Adipocyte (in vitro differentiated cells): ENCODE results near the gene P3H1.
A peak's percentile ranks its signal among the peaks of the same experiment; 100 is the strongest.

Source experiments
- DNase-seq: peaks from one replicate; pipeline ENCODE4 v3.0.0-alpha.2; 2015; ENCODE audit warnings: low read depth
- H3K27me3 ChIP-seq: replicated peaks from 2 replicates; pipeline ENCODE4 v1.7.0; 2013; ENCODE audit warnings: mild to moderate bottlenecking, low read length, moderate library complexity; ENCODE audit not compliant: control insufficient read depth, insufficient read depth
- H3K36me3 ChIP-seq: 2 replicates; pipeline ENCODE4 v1.7.0; 2013; ENCODE audit warnings: low read length, mild to moderate bottlenecking, moderate library complexity; ENCODE audit not compliant: control insufficient read depth, insufficient read depth, severe bottlenecking
- H3K4me1 ChIP-seq: 2 replicates; pipeline ENCODE4 v1.7.0; 2013; ENCODE audit warnings: mild to moderate bottlenecking, low read length, moderate library complexity; ENCODE audit not compliant: control insufficient read depth, insufficient read depth
- H3K4me3 ChIP-seq: 2 replicates; pipeline ENCODE4 v1.7.0; 2013; ENCODE audit warnings: mild to moderate bottlenecking, low read length, moderate library complexity
- H3K9ac ChIP-seq: 2 replicates; pipeline ENCODE4 v1.7.0; 2013; ENCODE audit warnings: mild to moderate bottlenecking, low read length, moderate library complexity
- H3K9me3 ChIP-seq: 2 replicates; pipeline ENCODE4 v1.7.0; 2013; ENCODE audit warnings: mild to moderate bottlenecking, low read length, moderate library complexity; ENCODE audit not compliant: control insufficient read depth

The P3H1 gene

DNA sequence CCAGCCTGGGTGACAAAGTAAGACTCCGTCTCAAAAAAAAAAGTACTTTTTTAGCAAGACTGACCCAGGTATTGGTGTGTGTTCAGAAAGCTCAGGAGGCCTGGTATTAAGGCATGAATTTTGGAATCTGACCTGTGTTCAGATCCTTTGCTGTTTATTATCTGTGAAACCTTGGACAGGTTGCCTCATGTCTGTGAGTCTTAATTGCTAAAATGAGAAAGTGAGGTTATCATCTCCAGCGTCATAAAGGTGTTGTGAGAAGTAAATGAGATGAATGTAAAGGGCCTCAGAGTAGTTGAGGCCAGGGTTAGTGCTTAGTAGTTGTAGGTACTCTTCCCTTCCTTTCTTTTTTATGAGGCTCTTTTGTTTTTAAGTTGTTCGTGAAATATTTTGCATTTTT is 3.0 kb upstream of the P3H1 start:
- Histone ChIP-seq H3K4me1 (peaks cover 11% of the 10 kb centered on the region), H3K27me3 (no peaks in the 10 kb centered on the region), H3K36me3 (peaks cover 17% of the 10 kb centered on the region), H3K9me3 (no peaks in the 10 kb centered on the region), H3K4me3 (no peak overlapping the region), H3K9ac (no peak overlapping the region)
- no peak for DNase-seq

DNA sequence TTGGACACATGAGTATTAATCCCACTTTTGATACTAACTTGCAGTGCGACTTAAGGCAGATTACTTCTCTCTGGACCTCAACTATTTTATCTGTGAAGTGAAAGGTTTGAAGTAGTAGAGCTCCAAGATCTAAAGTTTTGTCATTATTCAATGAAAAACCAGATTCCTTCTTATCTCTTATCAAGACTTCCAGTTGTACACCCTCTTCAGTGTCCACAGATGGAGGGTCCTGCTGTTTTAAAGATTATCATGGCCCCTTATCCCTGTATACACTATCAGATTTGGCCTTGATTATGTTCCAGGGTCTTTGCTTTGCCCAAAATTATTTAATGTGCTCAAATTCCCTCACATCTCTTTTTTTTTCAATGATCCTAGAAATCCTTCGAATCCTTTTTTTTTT is 1.3 kb upstream of the P3H1 start:
- Histone ChIP-seq H3K4me1 (peaks cover 16% of the 10 kb centered on the region), H3K9me3 (no peaks in the 10 kb centered on the region), H3K36me3 (peaks cover under 1% of the 10 kb centered on the region), H3K4me3 (peak overlapping the region; percentile 88), H3K9ac (peak overlapping the region; percentile 96), H3K27me3 (no peaks in the 10 kb centered on the region)
- DNase-seq, result no peak

DNA sequence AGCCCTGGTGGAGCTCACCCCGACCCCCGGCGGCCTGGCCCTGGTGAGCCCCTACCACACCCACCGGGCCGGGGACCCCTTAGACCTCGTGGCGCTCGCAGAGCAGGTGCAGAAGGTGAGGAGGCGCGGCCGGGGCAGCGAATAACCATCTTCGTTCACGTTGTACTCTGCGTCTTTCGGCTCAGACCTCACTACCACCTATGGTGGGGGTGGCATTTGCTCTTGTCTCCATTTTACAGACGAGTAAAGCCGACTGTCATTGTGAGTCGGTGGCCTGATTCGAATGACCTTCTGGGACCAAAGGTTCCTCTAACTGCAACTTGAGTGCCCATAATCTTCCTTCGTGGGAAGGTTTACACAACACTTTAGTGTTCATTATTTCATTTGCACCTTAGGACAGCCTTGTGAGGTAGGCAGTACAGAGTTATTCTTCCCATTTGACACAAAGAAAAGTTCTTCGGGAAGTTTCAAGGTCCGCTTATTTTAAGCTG is 727 bp upstream of the P3H1 start:
- no peaks in the 10 kb centered on the region for H3K27me3 ChIP-seq
- peaks cover 16% of the 10 kb centered on the region for H3K4me1 ChIP-seq
- no peak for DNase-seq
- H3K9ac ChIP-seq, result peak overlapping the region; percentile 96
- H3K36me3 ChIP-seq, result no peaks in the 10 kb centered on the region
- no peaks in the 10 kb centered on the region for H3K9me3 ChIP-seq
- peak overlapping the region; percentile 88 for H3K4me3 ChIP-seq

DNA sequence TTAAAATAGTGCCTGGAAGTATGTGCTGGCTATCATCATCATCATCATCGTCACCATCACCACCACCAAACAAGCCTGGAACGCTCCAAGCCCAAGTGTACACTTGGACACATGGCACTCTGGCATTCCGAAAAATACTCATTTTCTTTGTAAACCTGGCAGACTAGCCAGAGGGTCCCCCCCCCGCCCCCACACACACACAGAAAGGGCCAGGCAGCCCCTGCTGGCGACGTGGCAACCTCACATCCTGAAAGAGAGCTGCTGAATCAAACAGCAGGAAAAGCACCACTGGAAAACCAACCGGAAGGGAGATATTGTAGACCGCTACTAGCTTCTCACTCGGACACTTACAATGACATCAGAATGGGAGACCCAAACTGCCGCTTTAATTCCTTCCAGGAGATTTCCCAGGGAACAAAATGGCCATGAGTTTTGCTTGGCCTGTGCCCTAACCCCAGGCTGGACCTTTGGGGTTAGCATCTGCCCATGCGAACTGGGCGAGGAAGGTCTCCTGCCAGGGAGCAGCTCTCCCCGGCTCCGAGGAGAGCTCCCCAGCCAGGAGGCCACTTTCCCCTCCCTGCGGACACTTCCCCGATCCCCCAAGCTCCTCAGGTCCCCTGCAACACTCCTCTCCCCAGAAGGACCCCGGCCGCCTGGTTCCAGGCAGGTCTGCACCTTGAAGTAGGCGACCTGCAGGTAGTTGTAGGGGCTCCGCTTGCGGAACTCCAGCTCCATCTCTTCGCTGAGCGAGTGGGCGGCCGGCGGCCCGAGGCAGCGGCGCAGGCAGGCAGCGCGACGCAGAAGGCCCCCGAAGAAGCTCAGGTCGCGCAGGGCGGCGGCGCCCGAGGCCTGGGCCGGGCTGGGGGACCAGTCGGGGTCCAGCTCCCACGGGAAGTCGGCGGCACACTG is 742 bp downstream of the P3H1 start:
- Histone ChIP-seq H3K9ac (peak overlapping the region; percentile 96), H3K4me3 (peak overlapping the region; percentile 88), H3K9me3 (no peaks in the 10 kb centered on the region), H3K36me3 (peaks cover 13% of the 10 kb centered on the region), H3K27me3 (no peaks in the 10 kb centered on the region), H3K4me1 (peaks cover 16% of the 10 kb centered on the region)
- DNase-seq, result peak; percentile 89

DNA sequence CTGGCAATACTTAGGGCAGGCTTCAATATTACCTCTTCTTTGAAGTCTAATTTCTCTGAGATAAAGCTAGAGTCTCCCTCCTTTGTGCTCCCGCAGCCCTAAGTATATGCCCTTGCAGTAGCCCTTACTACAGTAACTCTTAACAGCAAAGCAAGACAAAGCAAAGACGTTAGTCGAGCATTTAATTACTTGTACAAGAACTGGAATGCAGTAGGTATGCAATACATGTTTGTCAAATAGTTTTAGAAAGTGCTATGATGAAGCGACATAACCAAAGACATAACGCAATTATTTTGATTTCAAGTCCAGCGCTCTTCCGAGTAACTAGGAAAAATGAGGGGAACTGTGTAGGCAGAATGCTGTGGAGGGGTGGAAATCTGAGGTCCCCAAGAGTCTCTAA is 1.6 kb downstream of the P3H1 start:
- peak; percentile 51 for DNase-seq
- H3K27me3 ChIP-seq, result no peaks in the 10 kb centered on the region
- H3K9ac ChIP-seq, result peak overlapping the region; percentile 96
- peaks cover 14% of the 10 kb centered on the region for H3K36me3 ChIP-seq
- no peaks in the 10 kb centered on the region for H3K9me3 ChIP-seq
- peak overlapping the region; percentile 88 for H3K4me3 ChIP-seq
- peaks cover 16% of the 10 kb centered on the region for H3K4me1 ChIP-seq

DNA sequence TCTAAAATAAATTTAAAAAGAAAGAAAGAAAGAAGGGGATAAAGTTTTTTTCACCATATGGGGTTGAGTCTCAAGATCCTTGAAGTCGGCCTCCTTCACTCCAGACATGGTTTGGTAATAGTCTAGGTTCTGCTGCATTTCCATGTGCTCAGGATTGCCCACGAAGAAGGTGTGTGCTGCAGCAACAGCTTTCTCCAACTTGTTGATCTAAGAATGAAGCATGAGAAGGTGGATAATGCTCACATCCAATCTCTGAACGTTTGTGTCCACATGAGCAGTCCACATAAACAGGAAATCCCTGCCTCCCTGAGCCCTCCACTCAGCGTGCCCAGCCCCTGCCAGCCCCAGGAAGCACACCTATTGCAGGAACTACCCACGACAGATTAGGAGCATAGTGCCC is 4.6 kb downstream of the P3H1 start:
- Histone ChIP-seq H3K9me3 (no peaks in the 10 kb centered on the region), H3K27me3 (no peaks in the 10 kb centered on the region), H3K36me3 (peaks cover 42% of the 10 kb centered on the region), H3K9ac (no peak overlapping the region), H3K4me3 (no peak overlapping the region), H3K4me1 (peaks cover 9% of the 10 kb centered on the region)
- no peak for DNase-seq

DNA sequence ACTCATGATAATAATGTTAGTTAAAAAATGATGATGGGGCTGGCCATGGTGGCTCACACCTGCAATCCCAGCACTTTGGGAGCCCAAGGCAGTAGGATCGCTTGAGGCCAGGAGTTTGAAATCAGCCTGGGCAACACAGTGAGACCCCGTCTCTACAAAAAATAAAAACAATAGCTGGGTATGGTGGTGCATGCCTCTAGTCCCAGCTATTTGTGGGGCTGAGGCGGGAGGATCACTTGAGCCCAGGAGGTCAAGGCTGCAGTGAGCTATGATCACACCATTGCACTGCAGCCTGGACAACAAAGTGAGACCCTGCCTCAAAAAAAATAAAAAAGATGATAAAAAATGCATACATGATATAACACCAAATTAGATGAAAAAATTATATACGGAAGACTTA is 5.3 kb downstream of the P3H1 start:
- Histone ChIP-seq H3K4me3 (no peak overlapping the region), H3K36me3 (peaks cover 48% of the 10 kb centered on the region), H3K9me3 (no peaks in the 10 kb centered on the region), H3K4me1 (peaks cover 9% of the 10 kb centered on the region), H3K27me3 (no peaks in the 10 kb centered on the region), H3K9ac (no peak overlapping the region)
- DNase-seq, result no peak

DNA sequence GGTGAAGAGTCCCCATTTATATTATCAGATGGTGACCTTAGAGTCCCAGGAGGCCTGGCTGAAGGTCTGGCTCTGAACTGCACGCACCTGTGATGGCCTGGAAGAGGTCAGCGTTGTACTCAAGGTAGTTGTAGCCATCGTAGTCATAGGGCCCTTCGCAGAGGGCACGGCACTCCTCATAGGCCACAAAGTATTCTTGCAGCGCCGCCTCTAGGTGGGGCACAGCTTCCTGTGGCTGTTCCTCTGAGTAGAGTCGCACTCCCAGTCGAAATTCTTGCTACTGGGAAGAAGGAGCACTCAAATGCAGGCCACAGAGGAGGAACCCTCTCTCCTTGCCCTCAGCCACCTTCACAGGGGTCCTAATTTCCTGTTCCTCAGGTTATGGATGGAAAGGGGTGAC is 7.7 kb downstream of the P3H1 start:
- DNase-seq, result no peak
- no peak overlapping the region for H3K4me3 ChIP-seq
- H3K36me3 ChIP-seq, result peaks cover 72% of the 10 kb centered on the region

DNA sequence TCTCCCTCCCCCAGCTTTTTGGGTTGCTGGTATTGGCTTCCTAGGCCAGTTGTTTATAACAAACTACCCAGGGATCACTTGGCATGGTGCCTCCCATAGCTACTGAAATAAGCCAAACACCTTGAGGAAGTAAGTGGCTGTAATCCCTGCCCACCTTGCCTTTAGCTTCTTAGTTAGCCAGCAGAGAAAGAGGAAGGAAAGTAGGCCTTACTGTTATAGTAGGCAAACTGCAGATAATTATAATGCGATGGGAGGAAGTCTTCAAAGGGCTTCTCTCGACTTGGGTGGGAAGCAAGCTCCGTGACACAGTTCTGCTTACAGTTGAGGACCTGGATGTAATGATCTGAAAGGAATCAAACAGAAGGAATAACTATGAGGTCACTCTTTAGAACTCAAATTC is 8.2 kb downstream of the P3H1 start:
- H3K9ac ChIP-seq, result no peak overlapping the region
- no peak overlapping the region for H3K4me3 ChIP-seq
- H3K4me1 ChIP-seq, result peaks cover 4% of the 10 kb centered on the region
- H3K36me3 ChIP-seq, result peaks cover 76% of the 10 kb centered on the region
- no peaks in the 10 kb centered on the region for H3K27me3 ChIP-seq
- DNase-seq, result no peak
- H3K9me3 ChIP-seq, result no peaks in the 10 kb centered on the region

More for the DNA sequence above, 7.7 kb downstream of the P3H1 start:
- Histone ChIP-seq H3K4me1 (peaks cover under 1% of the 10 kb centered on the region), H3K9ac (no peak overlapping the region), H3K27me3 (no peaks in the 10 kb centered on the region), H3K9me3 (no peaks in the 10 kb centered on the region)

DNA sequence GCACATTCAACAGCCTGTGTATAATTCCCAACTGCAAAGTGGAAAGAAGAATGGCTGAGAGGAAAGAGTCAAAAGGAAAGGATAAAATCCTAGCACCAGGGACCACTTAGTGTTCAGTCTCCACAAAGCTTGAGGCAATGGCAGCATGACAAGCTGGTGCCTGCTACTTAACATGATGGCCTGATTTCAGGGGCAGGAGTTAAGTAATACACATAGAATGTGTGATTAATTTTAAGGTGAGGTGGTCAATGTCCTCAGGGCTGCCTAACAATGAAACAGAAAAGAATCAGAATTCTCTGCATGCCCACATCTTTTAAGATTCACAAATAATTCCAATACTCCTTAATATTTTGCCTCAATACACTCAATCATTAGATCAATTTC is 8.9 kb downstream of the P3H1 start:
- Histone ChIP-seq H3K4me1 (peaks cover 9% of the 10 kb centered on the region), H3K9ac (no peak overlapping the region), H3K4me3 (no peak overlapping the region), H3K36me3 (peaks cover 76% of the 10 kb centered on the region), H3K27me3 (no peaks in the 10 kb centered on the region), H3K9me3 (no peaks in the 10 kb centered on the region)
- DNase-seq, result no peak

DNA sequence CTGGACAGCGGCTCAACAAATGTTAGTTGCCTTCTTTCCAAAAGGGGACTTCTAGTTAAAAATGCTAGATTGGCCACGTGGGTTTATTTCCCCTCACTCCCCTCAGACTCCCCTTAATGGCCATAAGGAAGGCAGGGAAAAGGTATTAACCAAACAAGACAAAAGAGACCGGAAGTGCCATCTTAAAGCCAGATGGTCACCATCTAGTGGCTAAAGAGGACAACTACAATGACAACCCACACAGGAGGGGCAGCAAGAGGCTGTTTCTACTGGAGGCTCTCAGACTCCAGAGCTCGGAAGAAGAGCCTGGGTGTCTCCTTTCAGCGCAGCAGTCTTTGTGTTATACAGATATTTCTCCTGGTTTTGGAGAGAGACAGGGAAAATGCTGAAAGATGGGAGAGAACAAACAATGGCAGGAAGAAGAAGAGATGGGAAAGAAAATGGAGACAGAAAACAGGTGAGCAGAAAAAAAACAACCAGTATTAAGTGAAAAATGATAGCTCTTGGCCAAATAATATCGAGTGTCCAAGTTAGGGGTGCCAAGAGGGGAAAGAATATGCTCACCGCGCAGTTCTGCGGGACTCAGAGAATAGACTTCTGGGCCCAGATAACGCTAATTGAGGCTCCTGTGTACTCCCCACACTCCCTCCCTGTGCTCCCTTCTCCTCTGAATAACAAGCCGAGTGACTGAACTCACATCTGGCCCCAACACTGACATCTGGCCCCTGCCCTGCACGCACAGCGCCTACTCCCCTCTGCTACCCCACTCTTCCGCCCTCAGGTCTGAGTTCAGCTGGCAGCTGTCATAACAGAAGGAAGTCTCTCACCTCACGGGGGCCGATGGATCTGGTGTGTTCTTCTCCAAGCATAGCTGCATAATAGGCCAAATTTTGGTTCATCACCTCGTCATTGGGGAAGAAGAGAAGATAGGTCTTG is 9.6 kb downstream of the P3H1 start:
- Histone ChIP-seq H3K4me1 (peaks cover 9% of the 10 kb centered on the region), H3K9ac (no peak overlapping the region), H3K4me3 (no peak overlapping the region), H3K27me3 (no peaks in the 10 kb centered on the region), H3K9me3 (no peaks in the 10 kb centered on the region), H3K36me3 (peaks cover 79% of the 10 kb centered on the region)
- peak; percentile 79 for DNase-seq
